ENCODE results near the gene H6PD.
"Not testable (repeated sequence)": the region's sequence is repeated elsewhere in the genome, so short reads cannot be mapped to it uniquely, and the experiment has no call there.

The H6PD gene

DNA sequence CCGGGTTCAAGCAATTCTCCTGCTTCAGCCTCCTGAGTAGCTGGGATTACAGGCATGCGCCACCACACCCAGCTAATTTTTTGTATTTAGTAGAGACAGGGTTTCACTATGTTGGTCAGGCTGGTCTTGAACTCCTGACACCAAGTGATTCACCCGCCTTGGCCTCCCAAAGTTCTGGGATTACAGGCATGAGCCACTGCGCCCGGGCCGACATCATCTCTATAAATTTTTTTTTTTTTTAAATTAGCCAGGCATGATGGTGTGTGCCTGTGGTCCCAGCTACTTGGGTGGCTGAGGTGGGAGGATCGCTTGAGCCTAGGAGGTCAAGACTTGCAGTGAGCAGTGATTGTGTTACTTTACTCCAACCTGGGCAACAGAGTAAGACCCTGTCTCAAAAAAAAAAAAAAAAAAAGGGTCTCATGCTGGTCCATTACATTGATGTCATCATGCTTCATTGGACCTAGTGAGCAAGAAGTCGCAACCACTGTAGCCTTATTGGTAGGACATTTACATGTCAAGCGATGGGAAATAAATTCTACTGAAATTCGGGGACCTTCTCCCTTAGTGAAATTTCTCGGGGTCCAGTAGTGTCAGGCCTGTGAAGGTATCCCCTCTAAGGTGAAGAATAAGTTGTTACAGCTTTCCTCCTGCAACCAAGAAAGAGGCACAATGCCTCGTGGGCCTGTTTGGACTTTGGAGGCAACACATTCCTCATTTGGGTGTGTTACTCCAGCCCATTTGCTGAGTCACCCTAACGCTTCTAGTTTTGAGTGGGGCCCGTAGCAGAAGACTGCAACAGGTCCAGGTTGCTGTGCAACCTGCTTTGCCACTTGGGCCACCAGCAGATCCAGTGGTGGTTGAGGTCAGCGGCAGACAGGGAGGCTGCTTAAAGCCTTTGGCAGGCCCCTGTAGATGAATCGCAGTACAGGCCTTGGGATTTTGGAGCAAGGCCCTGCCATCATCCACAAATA lies 65.3 kb downstream of the H6PD start:
- DNase-seq (ENCODE audit: low read depth): not testable (repeated sequence)

DNA sequence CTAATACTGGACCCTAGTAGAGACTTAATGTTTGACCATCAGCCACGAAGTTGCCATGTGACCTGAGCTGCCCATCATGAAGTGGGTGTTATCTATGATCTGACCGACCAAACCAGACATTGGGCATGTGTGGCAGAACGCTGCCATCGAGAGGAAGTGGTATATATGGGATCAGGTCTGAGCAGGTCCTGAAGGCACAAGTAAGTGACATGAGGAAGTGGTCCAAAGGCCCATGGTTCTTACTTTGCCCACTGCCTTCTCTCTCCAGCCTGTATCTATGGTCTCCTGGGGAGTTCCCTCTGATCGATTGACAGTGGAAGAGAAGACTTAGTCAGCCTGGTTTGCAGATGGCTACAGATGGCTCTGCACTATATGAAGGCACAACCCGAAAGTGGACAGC lies 66.0 kb downstream of the H6PD start:
- no peak for DNase-seq (ENCODE audit: low read depth)

DNA sequence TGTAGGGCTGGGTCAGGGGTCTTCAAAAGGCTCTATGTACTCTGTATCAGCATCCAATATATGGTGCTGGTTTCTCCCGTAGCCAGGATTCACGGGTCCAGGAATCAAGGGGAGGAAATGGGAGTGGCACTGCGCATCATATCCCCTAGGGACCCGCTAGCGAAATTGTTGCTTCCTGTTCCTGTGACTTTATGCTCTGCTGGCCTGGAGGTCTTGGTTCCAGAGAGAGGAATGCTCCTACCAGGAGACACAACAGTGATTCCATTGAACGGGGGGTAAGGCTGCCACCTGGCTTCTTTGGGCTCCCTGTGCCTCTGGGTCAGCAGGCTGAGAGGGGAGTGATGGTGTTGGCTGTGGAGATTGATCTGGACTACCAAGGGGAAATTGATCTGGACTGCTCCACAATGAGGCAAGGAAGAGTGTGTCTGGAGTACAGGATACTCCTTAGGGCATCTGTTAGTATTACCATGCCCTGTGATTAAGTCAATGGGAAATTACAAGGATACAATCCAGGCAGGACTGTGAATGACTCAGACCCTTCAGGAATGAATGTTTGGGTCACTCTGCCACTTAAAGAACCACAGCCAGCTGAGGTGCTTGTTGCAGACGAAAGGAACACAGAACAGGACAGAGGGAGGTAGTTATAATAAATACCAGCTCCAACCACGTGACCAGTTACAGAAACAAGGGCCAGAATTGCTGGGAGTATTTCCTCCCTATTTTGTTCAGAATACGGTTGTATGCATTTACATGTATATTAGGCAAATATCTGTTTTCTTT lies 68.4 kb downstream of the H6PD start:
- no peak for DNase-seq (ENCODE audit: low read depth)

DNA sequence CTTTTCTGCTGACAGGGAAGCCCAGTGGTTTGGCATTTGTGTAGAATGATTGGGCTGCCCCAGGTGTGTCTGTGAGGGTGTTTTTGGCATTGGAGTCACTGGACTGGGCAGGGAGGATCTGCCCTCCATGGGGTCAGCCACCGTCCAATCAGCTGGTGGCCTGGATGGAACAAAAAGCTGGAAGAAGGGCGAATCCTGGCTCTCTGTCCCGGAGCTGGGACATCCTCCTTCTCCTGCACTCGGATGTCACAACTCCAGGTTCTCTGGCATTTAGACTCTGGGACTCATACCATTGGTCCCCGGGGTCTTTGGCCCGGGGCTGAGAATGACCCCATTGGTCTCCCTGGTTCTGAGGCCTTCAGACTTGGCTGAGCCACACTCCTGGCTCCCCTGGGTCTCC lies 69.3 kb downstream of the H6PD start:
- no peak for DNase-seq (ENCODE audit: low read depth)

DNA sequence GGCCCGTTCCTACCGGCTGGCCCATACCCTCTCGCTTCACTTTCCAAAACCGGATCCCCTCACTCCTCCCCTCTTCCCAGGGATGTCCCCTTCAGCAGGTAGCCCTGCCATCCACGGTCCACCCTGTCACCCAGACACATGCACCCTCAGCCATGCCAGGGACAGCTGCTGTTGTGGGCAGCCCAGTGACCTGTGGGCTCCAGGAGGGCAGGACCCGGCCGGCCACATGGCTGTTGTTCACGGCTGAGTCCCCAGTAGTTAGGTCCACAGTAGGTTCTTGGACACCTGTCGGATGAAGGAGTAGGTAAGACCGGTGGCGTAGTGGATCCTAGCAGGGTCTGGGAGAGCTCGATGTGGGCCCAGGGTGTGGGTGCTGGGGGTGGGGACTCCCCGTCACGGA lies 70.6 kb downstream of the H6PD start:
- no peak for DNase-seq (ENCODE audit: low read depth)

DNA sequence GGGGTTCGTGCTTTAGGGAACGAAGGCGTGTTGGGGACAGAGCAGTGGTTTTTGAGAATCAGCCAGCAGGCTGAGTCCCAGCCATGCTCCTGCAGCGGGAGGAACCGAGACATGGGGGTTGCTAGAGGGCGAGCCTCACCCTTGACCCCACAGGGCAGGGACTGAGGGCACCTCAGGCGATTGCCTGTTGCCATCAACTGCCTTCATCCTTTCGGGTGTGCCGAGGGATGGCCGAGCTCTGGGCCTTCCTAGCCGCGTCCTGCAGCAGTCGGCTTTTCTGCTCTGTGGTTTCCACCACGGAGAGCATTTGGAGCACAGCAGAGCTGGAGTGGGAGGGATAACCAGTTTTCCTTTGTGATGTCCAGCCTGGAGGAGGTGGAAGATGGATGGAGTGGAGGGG lies 71.4 kb downstream of the H6PD start:
- no peak for DNase-seq (ENCODE audit: low read depth)

DNA sequence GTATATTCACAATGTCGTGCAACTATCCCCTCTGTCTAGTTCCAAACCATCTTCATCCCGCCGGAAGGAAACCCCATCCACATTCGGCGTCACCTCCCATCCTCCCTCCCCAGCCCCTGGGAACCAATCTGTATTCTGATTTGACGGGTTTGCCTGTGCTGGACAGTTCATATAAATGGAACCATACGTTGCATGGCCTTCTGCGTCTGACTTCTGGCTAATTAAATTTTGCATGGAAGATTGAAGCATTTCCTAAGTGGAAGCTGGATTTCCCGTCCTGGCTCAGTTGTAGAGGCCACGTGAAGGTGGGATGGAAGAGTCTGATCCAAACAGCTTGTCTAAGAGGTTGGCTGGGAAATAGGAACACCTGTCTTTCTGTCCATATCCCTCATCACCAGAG lies 72.7 kb downstream of the H6PD start:
- no peak for DNase-seq (ENCODE audit: low read depth)

DNA sequence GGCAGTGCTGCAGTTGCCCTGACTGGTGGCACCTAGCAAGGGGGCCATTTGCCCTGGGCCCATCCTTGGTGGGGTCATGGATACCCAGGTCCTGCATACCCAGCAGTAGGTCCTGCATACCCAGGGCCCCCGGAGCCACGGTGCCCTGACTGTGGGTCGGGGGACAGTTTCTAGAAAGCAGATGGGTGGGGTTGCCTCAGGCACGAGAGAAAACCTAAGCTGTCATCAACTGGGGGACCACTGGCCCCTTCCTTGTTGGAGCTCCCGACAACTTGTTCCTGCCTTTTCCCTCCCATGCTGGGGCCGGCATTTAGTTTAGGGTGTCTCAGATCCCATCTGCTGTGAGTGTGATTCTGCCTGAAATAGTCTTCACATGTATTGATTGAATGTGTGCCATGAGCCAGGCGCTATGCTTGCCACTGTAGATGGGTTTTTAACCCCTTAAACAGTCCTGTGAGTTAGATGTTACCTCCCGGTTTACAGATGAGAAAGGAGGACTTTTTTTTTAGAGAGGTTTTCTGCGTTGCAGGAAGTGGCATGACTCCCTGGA lies 73.7 kb downstream of the H6PD start:
- DNase-seq (ENCODE audit: low read depth): no peak

DNA sequence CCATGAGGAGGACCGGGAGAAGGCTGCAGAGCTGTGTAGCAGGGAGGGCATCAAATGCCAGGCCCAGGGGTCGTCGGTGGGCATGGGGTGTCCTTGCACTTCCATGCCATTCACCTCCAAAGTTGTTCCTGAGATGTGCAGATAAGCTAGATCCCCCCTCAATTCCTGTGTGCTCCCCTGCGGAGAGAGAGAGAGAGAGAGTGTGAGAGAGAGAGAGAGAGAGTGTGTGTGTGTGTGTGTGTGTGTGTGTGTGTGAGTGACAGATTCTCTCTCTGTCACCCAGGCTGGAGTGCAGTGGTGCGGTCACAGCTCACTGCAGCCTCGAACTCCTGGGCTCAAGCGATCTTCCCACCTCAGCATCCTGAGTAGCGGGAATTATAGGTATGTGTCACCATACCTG lies 74.5 kb downstream of the H6PD start:
- no peak for DNase-seq (ENCODE audit: low read depth)

DNA sequence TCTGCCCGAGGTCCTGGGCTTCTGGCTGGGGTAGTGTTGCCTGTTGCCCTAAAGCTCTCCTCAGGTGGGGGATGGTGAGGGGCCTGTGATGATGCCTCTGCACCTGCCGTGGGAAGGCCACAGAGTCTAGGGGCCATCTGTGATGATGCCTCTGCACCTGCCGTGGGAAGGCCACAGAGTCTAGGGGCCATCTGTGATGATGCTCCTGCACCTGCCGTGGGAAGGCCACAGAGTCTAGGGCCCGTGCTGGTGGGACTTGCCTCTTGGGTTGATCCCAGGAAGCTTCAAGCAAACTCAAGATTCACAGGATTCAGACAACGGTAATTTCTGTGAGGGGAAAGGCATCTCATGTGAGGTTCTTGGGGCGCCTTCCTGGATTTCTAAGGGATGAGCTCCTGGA lies 75.4 kb downstream of the H6PD start:
- DNase-seq (ENCODE audit: low read depth): no peak

DNA sequence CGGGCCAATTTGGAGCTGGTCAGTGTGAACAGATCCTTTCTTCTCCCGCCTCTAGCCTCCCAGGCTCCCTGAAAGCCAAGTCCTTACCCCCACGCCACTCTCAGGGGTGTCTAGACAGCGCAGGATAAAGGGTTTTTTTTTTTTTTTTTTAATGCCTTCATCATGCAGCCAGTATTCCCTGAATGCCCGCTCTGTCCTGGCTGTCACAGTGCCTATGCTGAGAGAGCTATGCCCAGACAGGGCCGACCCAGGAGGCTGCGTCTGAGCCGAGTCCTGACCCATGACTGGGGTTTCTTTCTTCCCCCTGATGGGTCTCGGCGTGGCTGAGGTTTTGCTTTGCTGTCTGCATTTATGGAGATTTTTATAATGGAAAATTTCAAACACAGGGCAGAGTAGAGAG lies 76.5 kb downstream of the H6PD start:
- DNase-seq (ENCODE audit: low read depth): no peak

DNA sequence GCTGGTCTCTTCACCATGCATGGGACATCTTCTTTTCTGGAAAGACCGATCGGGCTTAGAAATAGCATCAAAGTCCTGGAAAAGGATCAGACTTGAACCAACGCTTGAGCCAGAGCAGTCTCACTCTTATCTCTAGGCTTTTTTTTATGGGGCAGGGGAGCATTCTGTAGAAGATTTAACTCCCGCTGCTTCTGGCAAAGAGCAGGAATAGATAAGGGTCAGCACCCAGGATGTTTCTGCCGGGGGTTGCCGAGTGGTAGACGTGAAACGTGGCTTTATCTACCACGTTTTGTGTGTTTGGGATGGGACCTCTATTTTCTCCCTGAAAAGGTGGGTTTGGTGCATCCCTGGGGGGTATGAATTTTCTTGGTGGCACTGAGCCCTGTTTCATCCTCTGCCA lies 76.9 kb downstream of the H6PD start:
- DNase-seq (ENCODE audit: low read depth): no peak

DNA sequence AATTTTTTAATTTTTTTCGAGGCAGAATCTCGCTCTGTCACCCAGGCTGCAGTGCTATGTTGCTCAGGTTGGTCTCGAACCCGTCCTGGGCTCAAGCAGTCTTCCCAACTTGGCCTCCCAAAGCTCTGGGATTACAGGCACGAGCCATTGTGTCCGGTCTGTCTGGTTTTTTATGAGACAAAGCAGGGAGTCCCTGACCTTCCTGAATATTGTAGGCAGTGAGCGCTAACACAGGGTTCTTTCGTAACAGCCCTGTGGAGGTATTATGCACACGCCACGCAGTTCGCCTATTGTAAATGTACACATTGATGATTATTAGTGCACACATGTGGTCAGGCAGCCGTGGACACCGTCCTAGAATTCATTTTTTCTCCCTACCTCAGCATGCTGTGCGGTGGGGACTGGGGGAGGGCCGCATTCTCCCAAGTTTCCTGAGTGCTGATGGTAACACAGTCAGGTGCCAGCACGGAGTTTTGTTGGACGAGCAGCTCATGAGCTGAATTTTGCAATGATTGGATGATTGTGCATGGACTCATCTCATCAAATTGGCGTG lies 77.7 kb downstream of the H6PD start:
- no peak for DNase-seq (ENCODE audit: low read depth)

DNA sequence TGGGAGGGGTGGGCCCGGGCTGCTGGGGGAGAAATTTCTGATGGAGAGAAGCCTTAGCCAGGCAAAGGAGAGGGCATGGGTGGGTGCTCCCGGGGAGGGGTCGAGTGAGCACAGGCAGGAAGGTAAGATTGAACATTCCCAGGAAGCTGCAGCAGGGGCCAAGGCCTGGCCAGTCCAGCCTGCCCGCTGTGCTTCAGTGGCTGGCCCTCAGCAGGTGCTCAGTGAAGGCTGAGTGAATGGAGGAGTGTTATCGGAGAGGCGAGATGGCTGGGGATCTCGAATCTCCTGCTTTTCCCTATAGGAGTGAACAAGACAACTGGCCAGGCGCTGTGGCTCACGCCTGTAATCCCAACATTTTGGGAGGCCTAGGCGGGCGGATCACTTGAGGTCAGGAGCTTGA lies 79.0 kb downstream of the H6PD start:
- no peak for DNase-seq (ENCODE audit: low read depth)

DNA sequence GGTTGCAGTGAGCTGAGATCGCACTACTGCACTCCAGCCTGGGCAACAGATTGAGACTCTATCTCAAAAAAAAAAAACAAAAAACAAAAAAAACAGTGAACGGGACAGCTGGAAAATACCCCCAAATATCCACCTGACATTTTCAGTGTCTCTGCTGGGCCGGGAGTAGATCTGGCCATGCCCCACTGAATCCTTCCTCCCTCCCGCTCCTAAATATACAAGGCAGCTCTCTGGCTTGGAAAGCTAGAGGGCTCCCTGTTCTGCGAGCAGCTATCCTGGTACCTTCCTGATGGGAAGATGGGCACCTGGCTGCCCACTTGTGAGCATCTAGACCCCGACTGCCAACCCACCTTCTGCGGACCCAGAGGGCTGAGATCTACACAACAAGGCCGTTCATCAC lies 79.5 kb downstream of the H6PD start:
- DNase-seq (ENCODE audit: low read depth): no peak

DNA sequence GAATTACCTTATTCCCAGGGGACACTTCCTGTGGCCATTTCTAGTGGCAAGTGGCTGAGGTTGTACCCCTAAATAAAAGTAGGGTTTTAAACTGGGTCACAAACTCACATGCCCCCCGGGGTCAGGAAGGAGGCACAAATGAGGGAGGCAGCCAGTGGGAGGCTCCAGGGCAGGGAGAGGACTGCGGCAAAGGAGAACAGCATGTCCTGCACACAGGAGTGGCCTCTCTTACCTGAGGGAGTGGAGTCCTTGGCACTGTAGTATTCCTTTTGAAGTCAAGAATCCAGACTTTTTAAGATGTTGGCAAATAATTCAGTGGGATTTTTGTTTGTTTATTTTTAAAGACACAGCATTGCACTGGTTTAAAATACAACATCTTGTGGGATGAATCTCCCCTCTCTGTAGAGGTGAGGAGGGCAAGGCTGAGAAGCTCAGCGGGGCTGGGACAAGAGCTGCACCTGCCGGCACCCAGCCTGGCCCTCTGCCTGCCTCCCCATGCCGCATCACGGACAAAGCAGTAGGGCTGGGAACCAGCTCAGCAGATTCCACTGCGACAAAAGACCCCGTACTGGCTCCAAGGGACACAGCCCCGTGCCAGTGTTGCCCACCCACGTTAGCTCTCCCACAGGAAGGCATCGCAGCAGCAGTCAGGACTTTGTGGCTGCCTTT lies 80.3 kb downstream of the H6PD start:
- no peak for DNase-seq (ENCODE audit: low read depth)

DNA sequence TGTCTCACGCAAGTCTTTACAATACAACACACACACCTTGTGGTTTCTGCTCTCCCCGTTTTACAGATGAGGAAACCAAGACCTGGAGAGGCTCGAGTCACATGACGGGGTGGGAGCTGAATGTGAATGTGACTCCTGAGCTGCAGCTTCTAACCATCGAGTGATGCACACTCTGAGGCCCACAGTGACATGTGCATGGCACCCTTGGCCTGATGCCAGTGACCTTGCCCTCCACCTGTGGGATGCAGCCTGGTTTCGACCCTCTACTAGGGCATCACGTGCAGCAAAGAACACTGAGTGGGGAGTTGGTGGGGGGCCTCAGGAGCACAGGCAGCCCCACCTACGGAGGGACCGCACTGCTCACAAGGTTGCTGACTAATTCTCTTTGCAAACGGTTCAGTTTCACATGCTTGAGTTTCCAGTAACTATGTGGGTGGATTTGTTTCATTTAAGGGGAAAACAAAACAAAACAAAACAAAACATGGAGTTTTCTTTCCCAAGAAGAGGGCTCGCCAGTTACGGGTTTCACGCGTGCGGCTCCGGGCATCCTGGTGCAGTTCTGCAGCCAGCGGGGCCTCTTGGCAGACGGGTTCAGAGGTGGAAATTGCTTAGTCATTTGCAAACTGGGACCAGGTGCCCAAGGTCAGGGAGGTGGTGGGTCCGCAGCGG lies 81.0 kb downstream of the H6PD start:
- peak; percentile 43 for DNase-seq (ENCODE audit: low read depth)

DNA sequence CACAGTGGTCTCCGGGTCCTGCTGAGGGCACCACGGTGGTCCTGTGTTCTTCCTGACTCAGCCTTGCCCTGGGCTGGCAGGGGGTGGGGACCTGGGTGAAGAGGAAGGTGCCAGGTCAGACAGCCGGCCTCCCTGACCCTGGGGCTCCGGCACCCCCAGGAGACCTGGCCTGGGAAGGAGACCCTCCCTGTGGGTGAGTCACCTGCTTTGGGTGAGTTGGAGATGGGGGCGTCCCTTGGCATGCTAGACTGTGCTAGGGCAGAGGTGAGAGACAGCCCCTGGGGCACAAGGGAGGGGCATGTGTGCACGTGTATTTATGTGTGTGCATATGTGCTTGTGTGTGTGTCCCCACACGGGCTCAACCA lies 81.5 kb downstream of the H6PD start:
- DNase-seq (ENCODE audit: low read depth): peak; percentile 15

DNA sequence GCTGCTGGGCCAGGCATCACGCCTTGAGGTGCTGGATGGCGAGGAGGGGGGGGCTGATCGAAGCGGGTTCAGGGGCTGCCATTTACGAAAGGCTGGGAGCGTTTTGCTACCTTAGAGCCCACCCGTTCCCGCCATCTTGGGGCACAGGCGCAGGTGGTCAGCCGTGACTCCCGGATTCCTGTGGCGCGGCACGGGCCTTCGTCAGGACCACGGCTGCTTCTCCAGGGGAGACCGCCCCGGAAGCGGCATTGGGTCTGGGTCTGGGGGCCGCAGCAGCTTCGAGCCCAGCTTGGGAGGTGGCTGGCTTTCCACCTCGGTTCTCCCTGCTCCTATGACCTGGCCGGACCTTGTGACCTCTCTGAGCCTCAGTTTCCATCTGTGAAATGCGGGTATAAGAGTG lies 81.9 kb downstream of the H6PD start:
- no peak for DNase-seq (ENCODE audit: low read depth)

DNA sequence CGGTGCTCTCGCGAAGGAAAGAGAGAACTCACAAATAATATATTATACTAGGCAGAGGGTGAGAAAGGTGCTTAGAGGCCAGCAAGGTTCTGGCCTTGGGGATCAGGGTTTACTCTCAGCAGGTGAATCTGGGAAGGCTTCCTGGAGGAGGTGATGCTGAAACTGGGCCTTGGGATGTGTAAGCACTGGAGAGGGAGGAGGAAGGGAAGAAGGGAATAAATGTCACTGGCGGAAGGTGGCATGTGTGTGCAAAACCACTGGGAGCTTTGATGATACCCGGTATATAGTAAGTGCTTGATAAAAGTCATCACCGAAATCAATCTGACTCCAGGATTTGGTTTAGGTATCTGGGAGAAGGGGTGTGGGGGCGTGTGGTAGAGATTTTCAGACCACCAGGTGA lies 82.5 kb downstream of the H6PD start:
- no peak for DNase-seq (ENCODE audit: low read depth)

DNA sequence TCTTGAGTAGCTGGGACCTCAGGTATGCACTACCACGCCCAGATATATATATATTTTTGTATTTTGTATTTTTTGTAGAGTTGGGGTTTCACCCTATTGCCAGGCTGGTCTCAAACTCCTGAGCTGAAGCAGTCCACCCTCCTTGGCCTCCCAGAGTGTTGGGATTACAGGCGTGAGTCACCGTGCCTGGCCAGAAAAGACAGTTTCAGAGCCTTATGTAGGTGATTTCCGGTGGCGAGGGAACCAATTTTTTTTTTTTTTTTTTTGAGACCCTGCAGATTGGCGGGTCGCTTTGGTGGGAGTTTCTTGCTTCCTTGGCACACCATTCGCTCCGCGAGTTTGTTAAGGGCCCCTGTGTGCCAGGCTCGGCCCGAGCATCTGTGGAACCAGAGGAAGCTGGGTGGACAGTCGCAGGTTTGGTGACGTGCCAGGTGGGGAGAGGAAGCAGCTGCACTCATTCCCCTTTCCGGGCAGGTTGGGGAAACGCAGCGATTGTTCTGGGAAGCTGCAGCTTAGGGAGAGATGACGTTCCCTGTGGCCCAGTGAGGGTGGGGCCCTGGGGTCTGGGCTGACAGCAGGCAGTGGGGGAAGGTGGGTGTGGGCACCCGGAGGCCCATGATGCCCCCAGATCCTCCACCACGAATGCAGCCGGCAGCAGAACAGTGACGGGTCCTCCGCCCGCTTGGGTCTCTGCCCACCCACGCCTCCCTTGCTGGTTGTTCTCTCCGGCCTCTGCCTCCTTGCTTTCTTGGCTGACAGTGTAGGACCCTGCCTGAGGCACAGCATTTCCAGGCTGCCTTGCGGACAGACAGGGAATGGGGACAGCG lies 83.2 kb downstream of the H6PD start:
- DNase-seq (ENCODE audit: low read depth): no peak

Data from stimulated activated CD8-positive, alpha-beta memory T cell treated with anti-CD3 and anti-CD28 coated beads, Interleukin-4, amount 100 ng/mL, for 24 hours (primary cell).